Sigmoid colon (tissue), 4 donors: ENCODE measurements around the gene ZNF766.

ENCODE experiments used
- CTCF ChIP-seq, 4 experiments: fragments of 450-650 bp in 3 of 4; fragments of 200-600 bp in 1 of 4; IDR thresholded peaks; one replicate each; pipeline ENCODE4 v1.5.1; 2016 to 2019; ENCODE audit warnings: antibody characterized with exemption in 4 of 4, mild to moderate bottlenecking in 3 of 4, moderate library complexity in 2 of 4
- EP300 ChIP-seq, 4 donors: sonication (generic); formaldehyde crosslinking; IDR thresholded peaks; one replicate each; pipeline ENCODE4 v1.6.1; 2017; ENCODE audit warnings: antibody characterized with exemption in 4 of 4
- POLR2A ChIP-seq, 2 donors: fragments of 450-650 bp; IDR thresholded peaks; one replicate each; pipeline ENCODE4 v1.6.1; 2016; ENCODE audit warnings: antibody characterized with exemption in 2 of 2, mild to moderate bottlenecking in 2 of 2, moderate library complexity in 2 of 2
- POLR2AphosphoS5 ChIP-seq, 4 donors: sonication (generic); formaldehyde crosslinking; IDR thresholded peaks; one replicate each; pipeline ENCODE4 v1.6.1; 2017; ENCODE audit warnings: antibody characterized with exemption in 4 of 4

GRCh38 chr19:52258426-52258825 is 11.0 kb upstream of the ZNF766 start:
- TF ChIP-seq POLR2AphosphoS5 (IDR thresholded peaks at IDR 0.05): no peak
- TF ChIP-seq CTCF (IDR thresholded peaks at IDR 0.05): no peak
- TF ChIP-seq POLR2A (IDR thresholded peaks at IDR 0.05): no peak
- TF ChIP-seq EP300 (IDR thresholded peaks at IDR 0.05): no peak
